Lung microvascular endothelial cell (primary cell): ENCODE measurements around the gene LRRC4. TPM values are rescaled to one million over a fixed set of nuclear protein-coding genes. Genes with fewer than 3 reads are reported as not detected.

ENCODE experiments used
- DNase-seq, 2 donors: peaks; one replicate each; pipeline versions ENCODE4 v3.0.0 to v3.0.0-alpha.2; 2010; ENCODE audit warnings: low read depth in 2 of 2
- total RNA-seq: library from RNA; depleted of rRNA; stranded (reverse); fragments of >200 nt; gene quantifications from 2 replicates; pipeline ENCODE4 v1.2.1, GENCODE V29; 2014

The LRRC4 gene
- total RNA-seq, 1 donor from 2014 or later: 0.20 TPM

DNA sequence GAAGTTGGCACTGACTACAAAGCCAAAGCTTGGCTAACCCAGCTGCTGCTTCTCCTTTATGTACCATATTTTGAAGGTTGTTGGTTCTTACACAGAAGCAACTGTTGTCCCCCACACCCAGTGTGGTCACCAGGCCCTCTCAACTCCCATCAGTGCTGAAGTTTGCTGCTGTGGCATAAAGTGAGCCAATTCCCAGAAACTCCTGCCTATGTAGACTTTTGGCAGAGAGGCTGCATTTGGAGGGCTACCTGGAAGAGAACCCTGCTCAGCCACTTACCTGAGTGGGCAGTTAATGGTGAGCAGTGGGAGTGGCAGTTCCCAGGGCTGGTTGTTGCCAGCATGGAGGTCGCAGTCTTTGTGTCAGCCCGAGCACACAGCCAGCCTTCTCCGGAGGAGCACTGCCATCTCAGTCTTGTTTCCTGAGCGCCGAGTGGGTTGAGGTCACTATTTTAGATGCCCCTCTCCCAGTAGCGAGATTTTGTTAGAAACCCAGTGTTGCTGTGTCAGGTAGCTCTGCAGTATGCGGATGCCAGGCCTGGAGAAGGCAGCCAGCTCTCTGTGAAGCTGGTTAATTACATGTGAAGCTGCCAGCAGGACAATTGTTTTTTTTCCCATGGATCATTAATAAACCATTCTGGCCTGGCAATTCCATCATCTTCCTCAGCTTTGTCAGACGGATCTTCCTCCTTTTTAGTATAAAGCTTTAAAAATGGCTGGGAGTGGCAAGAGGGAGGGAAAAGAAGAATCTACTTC is 24.5 kb downstream of the LRRC4 start:
- no peak for DNase-seq

DNA sequence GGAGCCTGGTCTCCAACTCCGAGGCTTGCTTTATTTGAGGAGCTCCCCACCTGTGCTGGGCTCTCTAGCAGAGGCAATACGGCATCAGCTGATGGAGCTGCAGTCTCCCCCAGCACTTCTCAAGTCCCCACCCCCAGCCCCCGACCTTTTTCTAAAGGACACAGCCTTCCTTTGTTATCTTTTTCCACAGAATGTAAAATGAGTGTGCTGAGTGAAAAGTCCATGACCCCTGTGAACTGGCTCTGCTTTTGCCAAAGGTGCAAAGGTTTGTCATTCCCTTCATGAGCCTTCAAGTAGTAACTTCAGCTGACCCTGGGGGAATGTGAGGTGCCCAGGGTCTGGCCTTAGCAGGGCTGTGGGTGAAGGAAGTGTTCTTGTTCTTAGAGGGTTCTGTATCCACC is 25.5 kb downstream of the LRRC4 start:
- no peak for DNase-seq

DNA sequence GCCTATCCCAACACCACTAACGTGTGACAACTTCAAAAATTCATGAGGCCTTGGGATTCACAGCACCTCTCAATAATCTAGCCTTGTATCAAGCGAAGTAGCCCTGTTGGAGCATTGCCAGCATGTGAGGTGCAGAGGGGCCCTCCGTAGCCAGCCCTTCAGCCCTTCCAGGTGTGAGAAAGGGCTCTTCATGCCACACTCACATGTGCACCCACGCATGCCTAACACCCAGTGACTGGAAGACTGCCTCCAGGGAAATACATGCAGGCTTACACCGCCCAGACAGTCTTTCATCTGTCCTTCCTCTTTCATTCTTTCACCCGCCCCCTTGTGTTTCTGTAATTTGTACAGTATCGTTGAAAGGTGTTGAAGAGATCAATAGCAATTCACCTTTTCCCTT is 26.1 kb downstream of the LRRC4 start:
- DNase-seq: no peak

DNA sequence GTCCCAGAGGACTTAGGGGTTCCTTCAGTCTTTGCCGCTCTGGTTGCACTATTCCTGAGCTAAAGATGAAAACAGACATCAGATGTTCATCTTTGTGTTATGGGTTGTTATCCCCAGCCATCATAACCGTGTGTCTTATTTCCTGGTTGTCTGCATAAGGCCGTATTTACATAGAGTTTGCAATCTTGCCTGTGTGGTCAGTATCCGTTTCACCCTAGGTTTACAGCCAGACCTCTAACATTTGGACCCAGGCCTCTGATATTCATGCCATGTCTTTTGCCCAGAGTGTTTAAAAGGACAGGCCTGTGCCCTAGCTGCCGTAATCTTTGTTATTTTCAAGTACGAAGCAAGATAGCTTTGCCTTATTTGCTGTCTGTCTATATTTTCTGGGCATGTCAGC is 26.6 kb downstream of the LRRC4 start:
- no peak for DNase-seq

DNA sequence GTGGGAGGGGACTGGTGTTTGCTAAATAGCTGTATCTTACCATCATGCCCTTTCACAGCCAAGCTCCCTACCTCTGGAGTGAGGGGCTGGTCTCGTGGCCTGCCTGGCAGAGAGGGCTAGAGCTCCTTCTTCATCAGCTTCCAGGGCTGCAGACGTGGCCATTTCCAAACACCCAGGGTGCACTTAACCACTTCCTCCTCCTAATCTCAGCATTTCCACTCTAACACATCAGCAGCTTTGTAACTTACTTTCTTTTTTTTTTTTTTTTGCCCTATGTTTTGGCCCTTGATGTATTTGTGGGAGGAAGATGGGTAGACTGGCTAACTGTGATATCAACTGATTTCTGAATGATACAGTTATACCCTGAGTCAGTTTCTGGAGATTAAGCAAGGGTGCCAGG is 27.4 kb downstream of the LRRC4 start:
- no peak for DNase-seq

DNA sequence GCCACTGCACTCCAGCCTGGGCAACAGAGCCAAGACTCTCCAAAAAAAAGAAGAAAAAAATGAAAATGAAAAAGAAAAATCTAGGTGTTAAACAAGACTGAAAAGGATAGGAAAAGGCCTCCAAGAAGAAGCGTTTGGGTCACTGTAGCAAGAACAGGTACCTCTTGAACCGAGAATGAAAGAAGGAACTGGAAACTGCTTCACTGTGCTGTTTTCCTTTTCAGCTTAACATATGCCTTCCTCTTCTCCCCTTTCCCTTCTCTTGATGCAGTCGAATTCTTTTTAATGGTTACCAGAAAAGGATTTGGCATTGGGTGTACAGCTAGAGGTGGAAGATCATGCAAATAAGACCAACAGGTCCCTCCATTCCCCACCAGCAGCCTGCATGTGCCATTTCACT is 28.1 kb downstream of the LRRC4 start:
- no peak for DNase-seq

DNA sequence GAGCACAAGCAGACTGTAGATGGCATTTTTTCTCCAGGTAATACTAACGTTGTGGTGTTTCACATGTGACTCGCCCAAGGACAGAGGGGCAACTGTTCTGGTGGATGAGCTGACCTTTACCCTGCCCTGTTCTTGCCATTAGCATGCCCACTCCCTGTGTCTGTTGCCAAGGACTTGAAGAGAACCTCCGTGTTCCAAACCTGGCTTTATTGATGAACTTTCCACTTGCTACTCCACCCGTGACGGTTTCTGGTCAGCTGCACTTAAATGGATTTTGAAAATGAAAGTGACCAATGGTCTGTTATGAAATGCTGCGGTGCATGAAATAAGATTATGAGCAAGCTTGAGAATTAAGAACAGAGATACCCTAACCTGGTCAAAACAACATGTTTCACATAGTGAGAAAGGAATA is 30.4 kb downstream of the LRRC4 start:
- DNase-seq: peak; percentile 9 to 22

DNA sequence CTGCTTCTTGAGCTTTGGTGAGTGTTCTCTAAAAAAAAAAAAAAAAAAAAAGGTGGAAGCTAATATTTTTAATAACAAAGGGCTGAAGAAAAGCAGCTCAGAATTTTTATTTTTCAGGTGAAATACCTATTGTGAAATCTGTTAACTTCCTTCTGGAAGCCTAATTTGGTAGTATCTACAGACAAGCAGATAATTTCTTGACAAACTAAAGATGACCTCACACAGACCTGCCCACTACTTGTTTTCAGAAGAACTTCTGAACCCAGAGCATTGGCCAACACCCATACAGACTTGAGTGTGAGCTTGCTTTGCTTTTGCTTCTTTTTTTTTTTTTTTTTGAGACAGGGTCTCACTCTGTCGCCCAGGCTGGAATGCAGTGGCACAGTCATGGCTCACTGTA is 31.2 kb downstream of the LRRC4 start:
- no peak for DNase-seq

DNA sequence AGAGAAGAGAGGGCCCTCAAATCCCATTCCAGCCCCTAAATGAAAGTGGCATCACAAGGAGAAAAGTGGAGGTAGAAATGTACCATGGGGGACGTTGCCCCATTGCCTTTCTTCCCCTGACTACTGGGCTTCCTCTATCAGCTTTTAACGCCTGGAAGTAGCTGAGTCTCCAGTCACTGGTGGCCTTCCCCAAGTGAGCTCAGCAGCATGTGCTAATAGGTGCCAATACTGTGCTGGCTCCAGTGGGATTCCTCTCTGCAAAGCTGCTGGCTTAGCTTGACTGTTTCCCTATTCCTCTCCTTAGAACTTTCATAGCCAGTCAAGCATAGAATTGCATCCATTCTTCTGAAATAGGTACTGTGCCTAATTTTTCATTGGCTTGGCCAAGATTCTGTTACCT is 32.6 kb downstream of the LRRC4 start:
- no peak for DNase-seq

DNA sequence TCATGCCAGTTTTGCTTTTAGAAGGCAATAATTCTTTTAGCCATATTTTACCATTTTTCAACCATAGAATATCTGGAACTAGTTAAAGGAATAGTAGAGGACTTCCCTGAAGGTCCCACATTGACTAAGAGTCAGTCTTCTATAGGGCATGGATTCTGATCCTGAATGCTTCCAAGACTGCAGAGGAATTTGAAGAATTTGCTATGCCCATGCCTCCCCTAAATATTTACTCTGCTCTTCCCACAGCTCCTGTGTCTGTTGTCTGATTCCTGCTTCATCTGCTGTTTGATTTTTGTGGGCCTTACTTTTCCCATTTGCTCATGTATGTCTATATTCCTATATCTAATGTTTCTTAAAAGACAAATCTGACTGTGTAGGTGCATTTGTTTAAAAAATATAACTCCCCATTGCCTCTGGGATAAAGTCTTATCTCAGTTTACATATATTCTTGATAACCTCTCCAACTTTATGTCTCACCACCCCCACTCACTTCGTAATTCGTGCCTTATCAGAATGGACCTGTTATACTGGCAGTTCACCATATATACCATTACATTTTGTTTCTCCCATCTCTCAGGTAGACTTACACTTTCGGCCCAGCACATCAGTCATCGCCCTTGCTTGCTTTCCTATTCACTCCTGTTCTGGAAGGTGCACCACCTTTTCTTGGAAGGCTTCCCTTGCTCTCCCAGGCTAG is 33.9 kb downstream of the LRRC4 start:
- DNase-seq: no peak

DNA sequence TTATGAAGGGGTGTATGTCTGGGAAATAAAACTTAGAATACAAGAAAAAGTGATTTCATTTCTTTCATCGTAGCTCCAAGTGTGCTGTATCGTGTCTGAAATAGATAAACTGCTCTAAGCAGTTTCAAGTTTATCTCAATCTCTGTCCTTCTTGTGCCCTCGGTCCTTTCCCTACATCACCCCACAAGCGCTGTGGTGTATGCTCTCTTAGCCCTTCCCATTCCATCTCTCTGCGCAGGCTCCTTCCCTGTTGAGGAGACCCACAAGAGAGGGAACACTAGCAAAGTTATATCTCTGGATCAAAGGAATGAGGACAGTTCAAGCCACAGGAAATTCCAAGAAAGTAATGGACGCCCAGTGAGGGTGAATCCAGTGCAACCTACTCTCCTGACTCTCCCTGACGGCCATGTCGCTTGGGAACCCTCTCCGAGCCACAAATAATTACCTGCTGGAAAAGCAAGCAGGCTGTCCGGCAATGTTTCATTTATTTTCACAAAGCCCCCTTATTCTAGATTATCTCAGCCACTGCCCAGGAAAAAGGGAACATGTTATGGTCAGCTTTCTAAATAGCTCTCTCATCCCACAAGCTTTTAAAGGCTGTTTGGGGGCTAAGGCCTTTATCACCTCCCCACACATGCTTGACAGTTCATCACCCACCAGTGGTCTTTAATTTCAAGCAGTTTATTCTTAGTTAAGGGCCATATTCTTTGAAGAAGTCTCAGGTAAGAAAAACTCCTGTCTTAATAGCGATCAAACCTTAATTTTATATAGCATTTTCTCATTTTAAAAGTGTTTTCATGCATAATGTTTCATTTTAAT is 34.8 kb downstream of the LRRC4 start:
- DNase-seq: no peak

DNA sequence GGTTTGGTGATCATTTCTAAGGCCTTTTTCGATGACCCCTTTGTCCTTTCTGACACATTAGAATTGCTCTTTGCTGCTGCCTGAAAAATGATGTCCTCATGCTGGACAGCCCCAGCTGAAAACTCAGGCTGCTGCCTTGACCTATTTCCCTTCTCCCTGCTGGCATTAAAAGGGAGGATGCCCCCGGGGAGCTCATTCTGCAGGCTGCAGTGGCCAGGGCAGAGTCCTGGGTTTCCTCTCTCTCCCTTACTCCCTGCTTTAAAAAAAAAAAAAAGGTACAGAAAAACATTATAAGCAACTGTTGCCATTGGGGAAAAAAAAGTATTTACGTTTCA is 35.4 kb downstream of the LRRC4 start:
- DNase-seq: no peak

DNA sequence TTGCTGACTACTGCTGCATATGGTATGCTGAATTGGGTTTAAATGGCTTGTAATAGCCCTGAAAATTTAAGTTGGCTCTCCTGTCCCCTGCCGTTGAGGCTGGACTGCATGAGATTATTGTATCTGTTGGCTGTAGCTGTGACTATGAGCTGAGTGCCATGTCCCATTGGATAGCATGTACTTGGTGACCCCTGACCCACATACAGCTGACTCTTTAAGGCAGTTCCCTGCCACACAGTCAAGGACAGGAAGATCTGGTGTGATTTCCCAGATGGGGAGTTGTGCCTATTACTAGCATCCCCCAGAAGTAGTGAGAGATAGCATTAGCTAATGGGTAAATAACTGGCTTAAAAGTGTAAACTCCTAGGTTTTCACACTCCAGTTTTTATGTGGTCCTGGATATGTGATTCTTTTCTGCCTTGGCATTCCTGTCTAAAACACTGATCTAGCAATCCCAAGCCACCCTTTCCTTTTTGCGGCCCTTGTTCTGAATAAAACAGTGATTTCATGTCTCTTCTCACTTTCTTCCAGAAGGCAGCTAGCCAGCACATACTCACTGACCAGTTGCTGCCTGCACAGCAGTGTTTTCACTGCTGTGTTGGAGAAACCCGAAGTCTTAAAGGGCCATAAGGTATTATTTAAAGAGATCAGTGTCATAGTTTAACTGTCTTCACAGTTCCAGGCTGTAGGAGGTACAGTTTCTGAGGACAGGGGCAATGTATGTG is 35.9 kb downstream of the LRRC4 start:
- DNase-seq: no peak

DNA sequence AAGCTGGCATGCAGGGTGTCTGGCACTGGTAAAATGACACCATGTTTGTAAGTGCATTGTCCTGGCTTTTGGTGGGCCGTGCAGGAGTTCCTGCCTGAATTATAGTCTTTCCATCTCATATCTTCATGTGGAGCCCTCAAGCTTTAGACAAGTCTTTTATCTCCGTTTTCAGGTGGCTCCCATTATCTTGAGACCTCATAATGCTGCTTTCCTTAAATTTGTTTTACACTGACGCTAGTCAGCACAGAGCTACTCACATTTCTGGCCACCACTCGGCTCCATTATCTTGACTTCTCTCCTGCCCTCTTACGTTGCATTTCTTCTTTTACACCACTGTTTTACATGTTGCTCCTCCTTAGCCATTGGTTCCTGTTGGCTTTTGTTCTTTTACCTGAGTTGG is 37.2 kb downstream of the LRRC4 start:
- DNase-seq: no peak

DNA sequence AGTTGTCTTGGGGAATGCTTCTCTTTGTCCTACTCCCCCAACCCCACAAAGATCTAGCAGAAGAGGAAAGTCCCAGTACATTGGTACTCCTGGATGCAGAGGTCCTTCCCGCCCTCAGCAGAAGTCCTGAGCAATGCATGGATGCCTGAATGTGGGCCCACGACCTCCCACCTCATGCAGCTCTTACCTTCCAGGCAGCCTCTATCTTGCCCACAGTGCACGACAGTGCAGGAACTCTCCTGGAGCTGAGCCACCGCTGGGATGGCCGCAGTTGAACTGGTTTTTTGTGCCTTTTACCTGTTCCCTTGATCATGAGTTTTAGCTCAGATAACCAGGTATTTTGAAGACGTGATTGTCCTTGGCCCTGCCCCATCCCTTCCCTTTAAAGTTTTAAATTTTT is 37.9 kb downstream of the LRRC4 start:
- no peak for DNase-seq

DNA sequence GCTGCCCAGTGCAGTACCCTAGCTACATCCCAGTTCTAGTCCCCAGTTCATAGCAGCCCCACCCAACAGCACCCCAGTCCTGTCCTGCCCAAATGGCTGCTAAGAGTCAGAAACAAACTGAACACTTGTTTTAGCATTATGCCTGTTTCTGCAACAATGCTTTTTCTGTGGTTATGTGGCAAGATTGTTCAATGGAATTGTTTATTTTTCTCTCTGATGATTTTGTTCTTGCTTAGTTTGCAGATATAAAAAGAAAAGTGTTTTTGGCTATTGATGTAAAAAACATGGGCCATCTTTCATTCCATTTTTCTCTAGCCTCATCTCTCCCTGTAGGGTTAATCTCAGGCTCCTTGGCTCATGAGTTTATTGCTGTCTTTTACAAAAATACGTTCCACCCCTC is 42.5 kb downstream of the LRRC4 start:
- no peak for DNase-seq

DNA sequence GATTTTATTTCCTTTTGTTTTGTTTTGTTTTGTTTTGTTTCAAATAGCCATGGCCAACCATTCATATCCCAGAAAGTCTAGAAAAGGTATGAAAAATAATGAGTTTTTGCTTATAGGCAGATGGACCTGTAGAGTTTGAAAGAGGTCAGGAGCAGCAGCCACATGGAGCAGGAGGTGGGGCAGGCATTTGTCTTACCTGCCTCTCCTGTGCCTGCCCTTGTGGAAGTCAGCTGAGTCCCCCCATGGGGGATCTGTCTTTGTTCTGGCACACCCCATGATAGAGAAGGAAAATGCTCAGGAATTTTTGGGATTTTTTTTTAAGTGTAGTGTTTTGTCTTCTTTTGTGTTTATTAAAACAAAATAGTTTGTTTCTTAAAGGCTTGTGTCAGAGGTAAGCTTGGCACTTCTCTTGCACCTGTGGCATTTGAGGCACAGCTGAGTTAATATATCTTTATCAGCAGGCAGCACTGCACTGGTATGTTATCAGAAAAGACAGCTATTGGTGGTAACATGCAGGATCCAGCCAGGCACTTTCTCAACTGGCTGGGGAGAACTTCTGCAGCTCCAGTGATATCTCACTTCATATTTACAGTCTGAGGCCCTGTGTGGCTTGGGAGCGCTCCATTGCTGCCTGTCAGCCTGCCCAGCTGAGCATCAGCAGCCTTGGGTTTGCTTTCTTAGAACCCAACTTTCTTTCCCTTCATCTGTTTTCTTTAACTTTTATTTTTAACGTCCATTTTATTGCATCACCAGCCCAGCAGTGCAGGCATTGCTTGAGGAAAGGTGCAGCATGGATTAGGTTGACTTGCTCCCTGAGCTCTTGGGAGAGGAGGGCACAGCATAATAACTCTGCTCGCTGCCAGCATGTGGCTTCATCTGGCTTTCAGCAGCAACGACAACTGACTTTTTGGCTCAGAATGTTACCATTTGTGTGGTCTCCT is 44.4 kb downstream of the LRRC4 start:
- DNase-seq: no peak

DNA sequence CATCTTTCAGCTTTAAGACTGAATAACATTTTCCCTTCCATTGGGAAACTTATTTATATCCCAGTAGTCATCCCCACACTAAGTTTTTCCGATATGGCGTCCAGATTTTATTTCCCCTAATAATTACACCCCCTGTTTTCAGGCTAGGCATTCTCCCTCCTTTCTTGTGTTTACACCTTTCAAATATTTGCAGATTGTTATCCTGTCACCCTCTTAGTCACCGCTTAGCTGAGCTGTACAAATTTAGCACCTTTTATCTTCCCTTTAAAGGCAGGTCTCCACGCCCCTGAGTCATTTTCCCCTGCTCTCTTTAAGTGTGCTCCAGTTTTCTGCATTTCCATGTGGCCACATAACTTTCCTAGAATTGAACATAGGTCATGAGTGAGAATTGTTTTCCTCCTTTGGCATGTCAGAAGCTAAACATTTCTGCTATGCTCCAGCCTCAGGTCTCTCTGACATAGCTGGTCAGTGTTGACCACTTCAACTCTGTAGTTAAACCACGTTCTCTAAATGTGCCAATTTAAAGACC is 47.4 kb downstream of the LRRC4 start:
- DNase-seq: peak; percentile 13 to 33

DNA sequence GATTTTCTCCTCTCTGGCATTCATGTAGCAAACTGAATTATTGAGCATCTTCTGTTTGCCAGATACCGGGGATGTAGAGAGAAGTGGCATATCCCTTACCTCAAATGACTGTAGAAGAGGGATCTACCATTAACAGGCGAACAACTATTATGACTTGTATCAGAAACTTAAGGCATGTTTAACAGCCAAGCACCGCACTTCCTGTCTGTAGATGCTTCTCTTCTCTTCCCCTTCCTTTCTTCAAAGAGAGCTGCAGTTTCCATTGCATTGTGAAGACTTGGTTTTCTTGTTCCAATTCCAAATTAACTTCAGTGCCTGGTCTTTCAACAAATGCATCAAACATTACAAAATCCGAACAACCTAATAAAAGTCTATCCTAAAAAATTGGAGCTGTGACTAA is 49.3 kb downstream of the LRRC4 start:
- no peak for DNase-seq

DNA sequence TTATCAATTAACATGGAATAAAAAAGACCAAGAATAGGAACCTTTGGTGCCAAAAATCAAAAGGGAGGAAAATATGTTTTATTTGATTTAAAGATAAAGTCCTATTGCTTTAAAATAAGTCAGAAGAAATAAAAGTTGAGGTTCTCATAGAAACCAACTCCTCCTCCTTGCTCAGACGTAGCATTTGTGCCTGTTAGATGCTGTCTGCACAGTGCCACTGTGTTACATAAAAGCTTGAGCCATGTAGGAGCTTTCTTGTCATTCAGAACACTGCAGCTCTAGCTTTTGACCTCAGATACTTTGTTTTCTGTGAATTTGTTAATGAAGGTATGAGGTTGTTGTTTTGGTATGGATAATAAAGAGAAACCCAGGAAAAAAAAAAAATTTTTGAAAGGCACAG is 50.3 kb downstream of the LRRC4 start:
- no peak for DNase-seq

DNA sequence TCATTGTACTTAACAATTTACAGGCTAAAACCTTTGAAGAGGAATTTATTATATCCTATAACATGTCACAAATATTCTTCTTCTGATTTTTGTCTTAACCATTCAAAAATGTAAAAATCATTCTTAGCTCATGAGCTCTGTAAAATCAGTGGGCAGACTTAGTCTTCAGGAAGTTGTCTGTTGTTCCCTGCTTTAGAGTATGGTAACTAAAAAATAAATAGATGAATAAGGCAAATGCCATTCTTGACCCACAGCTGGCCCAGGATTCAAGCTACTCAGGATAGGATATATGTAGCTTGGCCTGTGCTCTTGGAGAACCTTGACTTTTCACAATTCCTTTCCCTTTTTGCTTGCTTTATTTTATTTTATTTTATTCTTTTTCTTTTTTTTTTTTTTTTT is 51.5 kb downstream of the LRRC4 start:
- DNase-seq: no peak
